Right lung (tissue), 10 donors: Measurements from ENCODE around the gene IQCC. TPM values are rescaled to one million over a fixed set of nuclear protein-coding genes. Genes with fewer than 3 reads are reported as not detected.
"Not testable (repeated sequence)": the region's sequence is repeated elsewhere in the genome, so short reads cannot be mapped to it uniquely, and the experiment has no call there.

Source experiments
- DNase-seq, 2 donors: peaks; one replicate each; pipeline ENCODE4 v3.0.0-alpha.2; 2013
- long read RNA-seq, 8 donors: transcript quantifications; one replicate each; lab custom pipeline, GENCODE V29; 2026
- polyA plus RNA-seq, 5 donors: library from polyadenylated mRNA; unstranded; fragments of 120-200 nt; gene quantifications; one replicate each; pipeline versions ENCODE4 v1.2.1 to v1.2.3, GENCODE V29; 2013; ENCODE audit warnings: inconsistent platforms in 1 of 5, low replicate concordance in 1 of 5; ENCODE audit not compliant: insufficient read length in 5 of 5, insufficient read depth in 1 of 5

The IQCC gene
- 1 to 10 TPM; 7.2 to 8.7 (median 7.8) TPM for polyA plus RNA-seq
- long read RNA-seq, donor 1, partial matches to known transcripts = 0 of 2 reads
- long read RNA-seq, donor 1, other reads (novel, unspliced or antisense) = 0 of 2 reads
- long read RNA-seq, donor 2, partial matches to known transcripts = 0 of 2 reads
- long read RNA-seq, donor 2, other reads (novel, unspliced or antisense) = 0 of 2 reads
- long read RNA-seq, donor 3, partial matches to known transcripts = 0 of 1 reads
- long read RNA-seq, donor 3, other reads (novel, unspliced or antisense) = 0 of 1 reads
- long read RNA-seq, donor 4, partial matches to known transcripts = 0 of 3 reads
- long read RNA-seq, donor 4, other reads (novel, unspliced or antisense) = 0 of 3 reads
- long read RNA-seq, donor 5, partial matches to known transcripts = 0 of 1 reads
- long read RNA-seq, donor 5, other reads (novel, unspliced or antisense) = 0 of 1 reads
- long read RNA-seq, donor 6, partial matches to known transcripts = 7 of 9 reads
- long read RNA-seq, donor 6, other reads (novel, unspliced or antisense) = 0 of 9 reads
- long read RNA-seq, donor 7 = 0 reads
- long read RNA-seq, donor 8 = 0 reads

DNA sequence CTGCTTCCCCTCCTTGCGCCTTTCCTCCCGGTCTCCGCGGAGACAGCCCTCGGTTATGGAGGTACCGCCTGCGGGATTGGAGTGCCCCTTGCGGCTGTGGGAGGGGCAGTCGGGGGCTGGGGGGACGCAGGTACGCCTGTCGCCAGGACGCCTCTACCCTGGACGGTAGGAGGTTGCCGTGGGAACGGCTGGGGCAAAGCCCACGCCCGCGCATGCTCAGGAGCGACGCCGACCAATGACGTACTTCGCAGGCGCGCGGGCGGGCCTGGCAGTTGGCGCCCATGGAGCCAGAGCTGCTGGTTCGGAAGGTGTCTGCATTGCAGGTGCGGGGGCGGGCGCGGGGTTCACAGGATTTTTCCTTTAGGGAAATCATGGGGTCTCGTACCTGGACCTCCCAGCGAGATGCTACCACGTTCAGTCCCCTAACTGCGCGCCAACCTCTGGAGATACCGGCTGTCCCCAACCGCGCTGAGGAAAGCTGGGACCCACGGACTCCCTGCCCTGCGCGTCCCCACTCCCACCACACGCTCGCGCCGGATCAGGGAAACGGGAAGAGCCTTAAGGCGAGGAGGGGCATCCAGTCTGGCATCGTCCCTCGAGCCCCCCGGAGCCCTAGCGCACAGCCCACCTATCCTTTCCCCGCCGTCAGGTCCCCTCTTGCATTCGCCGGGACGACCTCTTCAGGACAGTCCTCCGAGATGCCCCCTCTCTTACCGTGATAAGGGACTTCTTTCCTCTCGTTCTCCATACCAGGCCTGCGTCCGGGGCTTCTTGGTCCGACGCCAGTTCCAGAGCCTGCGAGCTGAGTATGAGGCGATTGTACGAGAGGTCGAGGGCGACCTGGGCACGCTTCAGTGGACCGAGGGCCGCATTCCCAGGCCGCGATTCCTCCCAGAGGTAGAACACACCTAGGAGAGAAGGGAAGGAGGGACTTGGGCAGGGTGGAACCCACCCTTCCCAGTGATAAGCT, at the start of gene IQCC:
TSS of gene IQCC (plus strand) at position 271 of the 970 bp plus-strand sequence. CDS start at position 282, 11 bp downstream.
- peak; percentile 87 to 88 for DNase-seq

DNA sequence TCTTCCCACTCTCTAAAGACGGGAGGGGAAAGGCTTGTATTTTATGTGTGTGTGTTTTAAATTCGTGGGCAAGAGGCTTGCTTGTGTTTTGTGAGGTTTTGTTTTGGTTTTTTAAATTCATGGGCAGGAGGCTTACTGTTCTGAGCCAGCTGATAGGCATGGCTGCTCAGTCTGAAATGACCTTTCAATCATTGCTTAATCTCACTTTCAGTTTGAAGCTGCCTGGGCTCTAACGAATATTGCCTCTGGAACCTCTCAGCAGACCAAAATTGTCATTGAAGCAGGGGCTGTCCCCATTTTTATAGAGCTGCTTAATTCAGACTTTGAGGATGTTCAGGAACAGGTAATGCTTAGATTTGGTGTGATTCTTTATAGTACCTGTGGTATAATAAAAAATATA, 46.3 kb upstream of the IQCC start:
- no peak for DNase-seq

DNA sequence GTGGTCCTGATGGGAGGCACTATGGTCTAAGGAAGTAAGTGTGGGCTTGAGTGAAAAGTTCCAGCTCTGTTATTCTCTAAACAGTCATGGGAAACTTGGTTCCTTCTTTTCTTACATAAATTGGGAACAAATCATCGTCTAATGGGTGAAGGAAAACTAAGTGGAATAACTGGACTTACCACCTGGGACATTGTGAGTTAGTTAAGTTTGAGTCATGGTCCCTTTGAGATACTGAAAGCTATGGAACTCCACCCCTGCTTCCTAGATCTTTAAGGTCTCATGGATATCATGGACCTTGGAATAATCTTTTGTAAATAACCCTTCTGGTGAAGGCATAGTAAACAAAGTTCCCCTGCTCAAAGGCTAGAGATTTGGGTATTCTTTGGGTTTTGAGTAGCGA, 42.1 kb upstream of the IQCC start:
- no peak for DNase-seq

DNA sequence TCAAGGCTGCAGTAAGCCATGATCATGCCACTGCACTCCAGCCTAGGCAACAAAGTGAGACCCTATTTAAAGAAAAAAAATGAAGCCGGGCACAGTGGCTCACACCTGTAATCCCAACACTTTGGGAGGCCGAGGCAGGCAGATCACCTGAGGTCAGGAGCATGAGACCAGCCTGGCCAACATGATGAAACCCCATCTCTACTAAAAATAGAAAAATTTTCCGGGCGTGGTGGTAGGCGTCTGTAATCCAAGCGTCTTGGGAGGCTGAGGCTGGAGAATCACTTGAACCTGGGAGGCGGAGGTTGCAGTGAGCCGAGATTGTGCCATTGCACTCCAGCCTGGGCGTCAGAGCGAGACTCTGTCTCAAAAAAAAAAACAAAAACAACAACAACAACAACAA, 39.8 kb upstream of the IQCC start:
- DNase-seq = not testable (repeated sequence)

DNA sequence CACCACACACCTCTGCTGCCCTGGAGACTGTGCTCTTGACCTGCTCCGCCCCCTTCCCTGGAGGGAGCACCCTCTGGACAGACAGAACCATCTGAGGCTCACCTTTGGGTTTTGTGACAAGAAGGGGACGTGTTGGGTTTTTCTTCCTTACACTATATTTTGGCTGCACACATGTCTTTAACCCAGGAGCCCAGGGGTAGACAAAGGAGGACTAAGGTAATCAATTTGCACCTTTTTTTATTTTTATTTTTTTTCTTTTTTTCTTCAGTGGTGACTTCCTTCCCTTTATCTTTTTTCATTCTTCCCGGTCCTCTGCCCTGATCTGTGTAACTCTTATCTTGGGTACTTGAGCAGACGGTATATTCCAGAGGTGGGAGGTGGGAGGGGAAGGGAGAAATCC, 34.5 kb upstream of the IQCC start:
- no peak for DNase-seq

DNA sequence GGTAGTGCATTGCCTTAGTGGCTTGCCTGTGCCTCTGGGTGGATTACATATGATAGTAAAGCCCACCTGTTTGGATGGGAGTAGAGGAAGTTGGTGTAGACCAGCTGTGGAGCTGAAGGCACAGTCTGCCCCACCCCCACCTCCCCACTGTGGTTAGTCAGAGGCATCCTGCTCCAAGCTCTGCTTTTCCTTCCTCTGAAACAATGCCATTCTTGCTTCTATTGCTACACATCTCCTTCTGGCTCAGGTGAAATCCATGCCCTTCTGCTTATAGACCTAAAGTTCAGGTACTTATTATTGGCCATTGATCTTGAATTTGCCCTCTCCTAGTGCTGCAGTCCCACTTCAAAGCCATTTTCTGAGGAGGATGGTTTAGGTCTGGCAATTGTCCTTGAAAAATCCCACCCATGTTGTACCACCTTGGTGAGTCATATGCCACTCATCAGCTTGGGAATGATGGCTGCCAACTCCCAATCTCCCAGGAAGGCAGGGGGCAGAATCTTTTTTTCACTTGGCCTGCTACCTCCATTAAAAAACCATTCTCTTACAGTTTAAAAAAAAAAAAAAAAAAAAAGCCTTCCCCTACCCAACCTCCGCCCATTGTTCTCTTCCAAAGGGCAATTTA, 32.7 kb upstream of the IQCC start:
- no peak for DNase-seq

DNA sequence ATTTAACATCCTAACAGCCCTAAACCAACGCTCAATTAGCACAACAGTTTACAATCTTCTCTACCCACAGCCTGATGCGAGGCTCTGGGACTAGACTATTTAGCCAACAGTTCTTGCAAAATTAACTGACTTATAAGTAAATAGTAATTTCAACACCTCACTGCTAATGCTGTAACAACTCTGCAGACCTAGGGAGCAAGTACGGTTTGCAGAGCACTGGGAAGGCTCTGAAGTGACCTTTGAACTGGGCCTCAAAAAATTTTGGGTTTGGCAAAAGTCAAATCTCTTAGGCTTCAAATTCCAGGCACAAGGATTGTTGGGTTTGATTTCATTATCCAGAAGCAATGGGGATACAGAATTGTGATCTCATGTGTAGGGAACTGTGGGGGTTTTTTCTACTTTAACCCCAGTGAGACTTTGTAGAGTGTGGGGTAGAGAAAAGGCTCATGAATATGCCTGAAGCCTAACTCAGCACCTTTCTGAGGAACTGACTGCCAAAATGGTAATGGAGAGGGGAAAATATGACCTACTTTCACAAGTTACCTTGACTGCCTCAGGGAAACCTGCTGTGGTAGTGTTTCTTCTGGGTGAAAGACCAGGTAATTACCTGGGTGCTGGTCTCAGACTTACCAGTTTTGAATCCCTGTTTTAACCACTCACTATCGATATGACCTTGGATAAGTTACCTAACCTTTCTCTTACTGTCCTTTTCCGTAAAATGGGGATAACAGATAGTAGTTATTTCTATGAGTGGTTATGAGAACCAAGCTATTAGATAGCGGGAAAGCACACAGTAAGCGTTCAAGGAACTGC, 26.9 kb upstream of the IQCC start:
- no peak for DNase-seq

DNA sequence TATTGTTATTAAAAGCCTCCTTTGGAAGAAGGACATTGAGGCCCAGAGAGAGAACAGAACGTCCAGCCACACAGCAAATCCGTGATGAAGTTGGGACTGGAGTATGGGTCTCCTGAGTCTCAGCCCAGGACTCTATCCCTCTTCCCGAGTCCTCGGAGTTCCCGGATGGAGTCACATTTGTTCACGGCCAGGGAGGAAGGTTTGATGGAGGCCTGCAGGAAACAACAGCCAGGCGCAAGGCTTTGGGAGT, 26.4 kb upstream of the IQCC start:
- no peak for DNase-seq

DNA sequence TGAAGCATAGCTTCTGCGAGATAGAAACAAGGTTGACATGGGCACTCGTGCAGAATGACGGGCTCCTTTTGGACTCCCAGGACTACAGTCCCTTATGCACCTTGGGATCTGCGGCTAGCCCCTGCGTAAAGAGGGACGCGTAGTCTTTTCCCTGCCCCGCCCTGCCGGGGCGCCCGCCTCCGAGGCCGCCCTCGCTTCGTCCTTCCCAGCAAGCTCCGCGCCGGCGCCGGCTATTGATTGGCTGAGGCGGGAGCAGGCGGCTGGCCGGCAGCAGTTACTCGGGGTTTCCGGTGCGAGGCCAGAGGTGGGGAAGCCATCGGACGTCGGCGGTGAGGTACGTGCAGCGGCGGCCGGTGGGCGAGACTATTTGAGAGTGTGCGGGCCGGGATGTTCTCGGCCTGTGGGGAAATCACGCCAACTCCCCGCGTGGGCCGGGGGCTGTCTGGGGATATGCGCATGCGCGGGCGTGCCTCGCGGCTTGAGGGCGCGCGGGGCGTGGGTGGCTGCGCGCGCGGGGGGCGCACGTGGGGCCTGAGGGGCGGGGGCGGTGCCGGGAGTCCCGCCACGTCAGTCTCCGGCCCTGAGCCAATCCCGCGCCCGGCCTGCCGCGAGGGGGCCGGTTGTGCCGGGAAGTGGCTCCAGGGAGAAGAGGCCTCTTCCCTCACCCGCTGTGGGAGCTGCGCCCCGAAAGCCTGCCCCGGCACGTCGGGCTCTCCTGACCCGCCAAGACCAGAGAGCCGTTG, 25.9 kb upstream of the IQCC start, which contains the start of gene TXLNA:
TSS of gene TXLNA (plus strand) at position 233 of the 743 bp plus-strand sequence. CDS start 671 bp downstream, outside the sequence.
- peak; percentile 91 to 92 for DNase-seq

DNA sequence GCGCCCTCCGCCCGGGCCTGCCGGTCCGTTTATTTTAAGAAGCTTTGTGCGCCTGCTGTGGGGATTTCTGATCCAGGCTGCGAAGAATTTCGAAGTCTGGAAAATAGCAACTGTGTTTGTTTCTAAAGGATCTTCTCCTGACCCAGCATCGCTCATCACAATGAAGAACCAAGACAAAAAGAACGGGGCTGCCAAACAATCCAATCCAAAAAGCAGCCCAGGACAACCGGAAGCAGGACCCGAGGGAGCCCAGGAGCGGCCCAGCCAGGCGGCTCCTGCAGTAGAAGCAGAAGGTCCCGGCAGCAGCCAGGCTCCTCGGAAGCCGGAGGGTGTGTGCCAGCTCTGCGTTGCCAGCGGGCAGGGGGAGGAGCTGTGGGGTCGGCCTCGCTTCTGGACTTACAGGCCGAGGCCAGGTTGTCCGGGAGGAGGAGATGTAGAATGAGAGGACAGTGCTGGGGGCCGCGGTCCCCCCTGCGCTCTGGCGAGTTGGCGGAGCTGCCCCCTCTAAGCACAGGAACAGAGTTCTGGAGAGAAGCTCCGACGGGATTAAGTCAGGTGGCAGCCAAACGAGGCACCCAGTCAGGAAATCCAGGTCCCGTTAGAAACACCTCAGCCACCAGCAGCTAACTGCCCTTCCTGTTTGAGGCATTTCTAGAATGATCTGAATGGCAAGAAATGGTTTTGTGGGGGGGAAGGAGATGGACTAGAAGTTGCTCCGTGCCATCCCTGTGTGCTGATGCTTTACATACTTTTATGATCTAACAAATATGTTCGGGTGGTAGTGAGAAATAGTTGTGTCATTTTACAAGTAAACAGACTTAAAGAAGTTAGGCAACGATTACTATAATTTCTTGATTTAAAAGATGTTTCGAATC, 25.0 kb upstream of the IQCC start:
- peak in 1 of 2 donors; percentile 33 for DNase-seq

DNA sequence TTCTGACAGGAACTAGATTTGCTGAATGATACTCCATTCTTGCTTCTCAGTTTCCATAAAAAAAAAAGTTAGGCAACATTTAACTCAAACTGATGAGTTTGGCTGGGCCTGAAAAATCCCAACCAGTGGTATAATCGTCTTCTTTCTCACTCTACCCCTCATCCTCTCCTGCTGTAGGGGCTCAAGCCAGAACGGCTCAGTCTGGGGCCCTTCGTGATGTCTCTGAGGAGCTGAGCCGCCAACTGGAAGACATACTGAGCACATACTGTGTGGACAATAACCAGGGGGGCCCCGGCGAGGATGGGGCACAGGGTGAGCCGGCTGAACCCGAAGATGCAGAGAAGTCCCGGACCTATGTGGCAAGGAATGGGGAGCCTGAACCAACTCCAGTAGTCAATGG, 24.4 kb upstream of the IQCC start:
- no peak for DNase-seq

DNA sequence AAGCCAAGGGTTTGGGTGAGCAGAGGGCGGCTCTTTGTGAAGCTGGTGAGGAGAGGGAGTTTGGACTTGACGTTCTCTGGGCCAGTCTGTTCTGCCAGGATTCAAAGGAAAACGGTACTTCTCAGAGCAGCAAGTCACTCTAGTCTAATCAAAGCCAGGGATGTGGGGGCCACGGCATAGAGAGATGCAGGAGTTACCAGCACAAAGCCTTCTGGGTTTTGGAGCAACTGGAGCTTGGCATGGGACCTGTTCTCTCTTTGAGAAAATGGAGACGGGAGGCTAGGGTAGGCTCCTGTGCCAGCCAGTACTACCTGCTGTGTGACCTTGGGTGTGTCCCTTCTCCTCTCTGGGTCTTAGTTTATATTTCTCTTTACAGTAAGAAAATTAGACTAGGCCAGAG, 23.9 kb upstream of the IQCC start:
- no peak for DNase-seq

DNA sequence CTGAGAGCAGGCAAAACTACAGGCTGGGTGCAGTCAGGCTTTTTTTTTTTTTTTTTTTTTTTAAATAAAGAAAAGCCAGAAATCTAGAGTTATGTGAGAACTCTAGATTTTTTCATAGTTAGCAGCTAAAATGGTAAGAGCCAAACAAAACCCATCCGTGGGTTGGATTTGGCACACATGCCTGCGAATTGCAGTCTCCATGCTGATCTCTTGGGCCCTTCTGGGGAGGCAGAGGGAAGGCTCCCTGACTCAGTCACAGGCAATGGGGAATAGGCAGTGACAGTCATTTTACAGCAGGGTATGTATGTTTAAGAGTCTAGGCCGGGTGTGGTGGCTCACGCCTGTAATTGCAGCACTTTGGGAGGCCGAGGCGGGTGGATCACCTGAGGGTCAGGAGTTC, 23.4 kb upstream of the IQCC start:
- DNase-seq = no peak

DNA sequence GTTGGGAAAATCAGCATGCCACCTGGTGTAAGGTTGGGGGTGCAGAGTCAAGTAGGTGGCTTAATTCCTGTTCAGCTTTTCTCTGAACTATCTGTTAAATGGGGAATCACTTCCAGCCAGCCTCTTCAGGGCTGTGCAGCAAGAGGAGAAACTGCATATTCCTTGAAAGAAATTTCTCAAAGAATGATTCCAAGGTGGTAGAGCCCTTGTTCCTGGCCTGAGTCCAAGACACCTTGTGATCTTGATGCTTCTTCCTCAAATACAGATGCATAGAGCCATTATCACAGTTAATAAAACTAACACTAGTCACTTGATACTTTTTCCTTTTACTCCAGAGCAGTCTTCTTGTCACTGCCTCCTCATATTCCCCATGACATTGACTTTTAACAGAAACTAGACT, 20.8 kb upstream of the IQCC start:
- DNase-seq = no peak

DNA sequence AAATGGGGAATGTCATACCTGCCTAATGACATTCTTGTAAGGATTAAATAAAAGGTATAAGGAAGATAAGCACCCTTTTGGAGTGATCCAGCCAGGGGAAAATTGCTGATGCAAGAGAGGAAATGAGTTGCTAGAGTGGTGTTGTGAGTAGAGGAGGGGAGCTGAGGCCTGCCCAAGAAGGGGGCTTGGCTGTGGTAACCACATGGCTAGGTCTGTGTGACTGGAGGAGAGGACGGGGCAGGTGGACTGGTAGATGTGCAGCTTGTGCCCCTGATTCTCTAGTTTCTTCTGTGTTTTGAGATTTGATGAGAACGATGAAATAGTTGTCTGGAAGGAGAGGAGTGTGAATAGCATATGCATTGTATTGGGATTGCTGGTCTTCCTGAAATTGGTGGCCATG, 19.4 kb upstream of the IQCC start:
- no peak for DNase-seq

DNA sequence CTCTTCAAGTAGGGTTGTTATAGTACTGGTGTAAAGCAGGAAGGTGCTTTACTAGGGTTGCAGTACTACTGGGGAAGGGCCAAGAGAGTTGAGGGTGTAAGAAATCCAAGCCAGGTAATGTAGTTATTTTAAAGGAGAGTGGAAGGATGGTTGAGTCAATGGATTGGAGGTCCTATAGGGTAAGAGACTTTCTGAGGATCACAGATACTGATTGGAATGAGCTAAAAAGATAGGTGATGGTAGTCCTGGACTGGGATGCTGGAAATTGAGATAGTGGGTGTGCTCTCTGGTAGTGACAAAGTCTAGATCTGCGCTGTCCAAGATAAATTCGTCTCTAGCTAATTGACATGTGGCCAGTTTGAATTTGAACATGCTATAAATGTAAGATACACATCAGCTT, 19.0 kb upstream of the IQCC start:
- DNase-seq = no peak

DNA sequence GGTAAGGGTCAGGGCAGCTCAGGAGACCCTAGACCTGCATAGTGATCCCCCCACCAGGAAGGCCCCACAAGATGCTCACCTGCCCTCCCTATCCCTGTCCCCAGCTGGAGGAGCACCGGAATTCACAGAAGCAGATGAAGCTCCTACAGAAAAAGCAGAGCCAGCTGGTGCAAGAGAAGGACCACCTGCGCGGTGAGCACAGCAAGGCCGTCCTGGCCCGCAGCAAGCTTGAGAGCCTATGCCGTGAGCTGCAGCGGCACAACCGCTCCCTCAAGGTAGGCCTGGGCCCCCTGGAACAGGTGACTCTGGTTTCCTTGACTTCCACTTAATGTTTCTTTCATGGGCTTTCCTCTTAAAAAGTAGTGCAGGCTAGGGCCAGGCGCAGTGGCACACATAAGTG, 17.6 kb upstream of the IQCC start:
- no peak for DNase-seq

DNA sequence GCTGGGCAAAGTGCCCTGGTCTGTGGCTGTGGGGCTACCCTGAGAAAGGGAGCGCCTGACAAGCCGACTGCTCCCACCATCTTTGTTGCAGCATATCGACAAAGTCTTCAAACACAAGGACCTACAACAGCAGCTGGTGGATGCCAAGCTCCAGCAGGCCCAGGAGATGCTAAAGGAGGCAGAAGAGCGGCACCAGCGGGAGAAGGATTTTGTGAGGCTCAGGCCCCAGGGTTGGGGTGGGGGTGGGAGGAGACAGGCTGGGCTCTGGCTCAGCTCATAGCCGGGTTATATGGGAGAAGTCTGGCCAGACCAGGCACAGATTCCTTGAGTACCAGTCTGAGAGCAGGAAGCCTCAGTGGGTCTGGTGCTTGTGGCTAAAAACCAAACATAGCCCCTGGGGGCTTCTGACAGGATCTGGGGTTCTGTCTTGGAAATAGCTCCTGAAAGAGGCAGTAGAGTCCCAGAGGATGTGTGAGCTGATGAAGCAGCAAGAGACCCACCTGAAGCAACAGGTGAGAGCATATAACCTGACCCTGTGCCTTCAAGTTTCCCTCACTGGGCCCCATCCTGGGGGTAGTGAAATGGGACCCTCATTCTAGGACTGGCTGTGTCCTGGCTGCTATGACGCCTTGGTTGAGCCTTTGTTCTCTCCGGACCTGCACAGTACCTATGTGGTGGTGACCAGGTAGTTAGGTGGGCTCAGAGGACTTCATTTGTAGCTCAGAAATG, 13.1 kb upstream of the IQCC start:
- no peak for DNase-seq

DNA sequence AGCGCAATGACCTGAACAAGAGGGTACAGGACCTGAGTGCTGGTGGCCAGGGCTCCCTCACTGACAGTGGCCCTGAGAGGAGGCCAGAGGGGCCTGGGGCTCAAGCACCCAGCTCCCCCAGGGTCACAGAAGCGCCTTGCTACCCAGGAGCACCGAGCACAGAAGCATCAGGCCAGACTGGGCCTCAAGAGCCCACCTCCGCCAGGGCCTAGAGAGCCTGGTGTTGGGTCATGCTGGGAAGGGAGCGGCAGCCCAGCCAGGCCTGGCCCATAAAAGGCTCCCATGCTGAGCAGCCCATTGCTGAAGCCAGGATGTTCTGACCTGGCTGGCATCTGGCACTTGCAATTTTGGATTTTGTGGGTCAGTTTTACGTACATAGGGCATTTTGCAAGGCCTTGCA, 10.5 kb upstream of the IQCC start:
- DNase-seq = no peak
